B cell (primary cell): Measurements from ENCODE around the gene DPH6.

ENCODE experiments used
- CTCF ChIP-seq: fragments of 200-600 bp; IDR thresholded peaks from one replicate; pipeline ENCODE4 v1.8.0; 2022; ENCODE audit warnings: antibody characterized with exemption, mild to moderate bottlenecking
- EZH2 ChIP-seq: IDR thresholded peaks from 2 replicates; pipeline ENCODE4 v1.6.1; 2012; ENCODE audit warnings: borderline replicate concordance, low read depth, mild to moderate bottlenecking, moderate library complexity, low read length; ENCODE audit not compliant: insufficient read depth, poor library complexity, severe bottlenecking

- TF ChIP-seq CTCF (no peak), EZH2 (no peak)
Observed at GRCh38 chr15:35499723-35500122, 46.2 kb downstream of the DPH6 start.
